ENCODE results near the gene AFF3. TPM values are rescaled to one million over a fixed set of nuclear protein-coding genes. Genes with fewer than 3 reads are reported as not detected.

Gene AFF3
- total and polyA plus RNA-seq, 2 of the 8 experiments (the other 6 are each of a cell fraction or from before 2014, with no cell fraction given) = 0.27 to 3.0 TPM

- Histone ChIP-seq H3K23ac (ENCODE audit: insufficient read length) (no peak overlapping the region), H2AFZ (ENCODE audit: low read length) (no peak overlapping the region), H3K27ac (ENCODE audit: low read depth, low read length) (no peak overlapping the region), H2BK5ac (ENCODE audit: low read depth, low read length) (no peak overlapping the region), H2BK20ac (ENCODE audit: low read length) (no peak overlapping the region), H4K8ac (ENCODE audit: extremely low read depth, insufficient read depth, low read length) (no peak overlapping the region), H3K27me3 (replicated peaks in 1 of 4; ENCODE audit: control insufficient read depth in 3 of 4, extremely low read depth in 1 of 4, insufficient read depth in 3 of 4, low read length in 3 of 4) (no peaks in the 10 kb centered on the region), H2BK12ac (ENCODE audit: low read depth, low read length) (no peak overlapping the region), H3K14ac (ENCODE audit: insufficient read length) (no peak overlapping the region), H3K4me2 (ENCODE audit: insufficient read depth in 1 of 2, low read depth in 2 of 2, low read length in 2 of 2) (no peak overlapping the region), H3K79me2 (ENCODE audit: control insufficient read depth in 1 of 2, insufficient read depth in 2 of 2, low read length in 2 of 2) (no peaks in the 10 kb centered on the region), H3K36me3 (ENCODE audit: control insufficient read depth in 2 of 4, insufficient read depth in 4 of 4, low read length in 3 of 4) (no peaks in the 10 kb centered on the region), H3K4me3 (ENCODE audit: extremely low read depth in 1 of 4, insufficient read depth in 2 of 4, low read depth in 3 of 4, low read length in 4 of 4) (no peak overlapping the region), H3K9ac (replicated peaks in 1 of 4; ENCODE audit: extremely low read depth in 1 of 4, low read depth in 3 of 4, low read length in 3 of 4) (no peak overlapping the region), H3K79me1 (ENCODE audit: low read depth, low read length) (no peaks in the 10 kb centered on the region), H3K23me2 (ENCODE audit: low read depth, low read length) (no peaks in the 10 kb centered on the region), H3K9me3 (ENCODE audit: insufficient read depth in 2 of 2, low read depth in 1 of 2, low read length in 1 of 2) (no peaks in the 10 kb centered on the region), H3K56ac (replicated peaks; ENCODE audit: insufficient read length, low read depth, low read length) (no peak overlapping the region), H2BK120ac (replicated peaks; ENCODE audit: low read depth, low read length) (no peak overlapping the region), H3K4ac (replicated peaks; ENCODE audit: insufficient read length, low read depth, low read length) (no peak overlapping the region), H3K18ac (ENCODE audit: extremely low read depth, low read length) (no peak overlapping the region), H4K5ac (ENCODE audit: insufficient read length, low read depth, low read length) (no peak overlapping the region), H2BK15ac (ENCODE audit: low read length) (no peak overlapping the region), H2AK5ac (ENCODE audit: low read depth, low read length) (no peak overlapping the region), H4K20me1 (replicated peaks in 1 of 2; ENCODE audit: control insufficient read depth in 1 of 2, insufficient read depth in 2 of 2, low read length in 2 of 2) (no peaks in the 10 kb centered on the region), H4K91ac (replicated peaks; ENCODE audit: insufficient read length, low read length) (no peak overlapping the region), H3K4me1 (replicated peaks in 1 of 4; ENCODE audit: control insufficient read depth in 3 of 4, insufficient read depth in 4 of 4, low read length in 3 of 4) (peaks cover 0 to 4% (median 1%) of the 10 kb centered on the region in 4 experiments; a peak in 3 of 7 replicates)
- POLR2A ChIA-PET (ENCODE audit: partially characterized antibody) = no interaction called here
- DNase-seq (ENCODE audit: low read depth in 1 of 2, low spot score in 2 of 2) = no peak
- CTCF ChIA-PET (ENCODE audit: partially characterized antibody) = no interaction called here
- FAIRE-seq = no peak
- 91% methylated on average over 7 of the region's 7 CpGs; no CpG with 5 or more reads in 1 of the 2 experiments for WGBS, 2 experiments (ENCODE audit: extremely low coverage in 1 of 2, insufficient coverage in 1 of 2, insufficient read length in 1 of 2, insufficient replicate concordance in 2 of 2, low coverage in 1 of 2, low lambda C conversion rate in 2 of 2, missing lambda C conversion rate in 1 of 2)
- TF ChIP-seq RNF2 (IDR thresholded peaks at IDR 0.05; ENCODE audit: borderline replicate concordance, low read depth, low read length, missing control alignments, poor library complexity, severe bottlenecking) = no peak
- TF ChIP-seq EP300 (IDR thresholded peaks at IDR 0.05; ENCODE audit: borderline replicate concordance in 1 of 2, low read depth in 2 of 2, low read length in 2 of 2) = no peak
- TF ChIP-seq BRCA1 (IDR thresholded peaks at IDR 0.05; ENCODE audit: low read depth, low read length) = no peak
- TF ChIP-seq GABPA (IDR thresholded peaks at IDR 0.05; ENCODE audit: borderline replicate concordance, insufficient read depth, low read length) = no peak
- no peak for TF ChIP-seq TCF12 (IDR thresholded peaks at IDR 0.05; ENCODE audit: low read depth, low read length)
- TF ChIP-seq POU5F1 (IDR thresholded peaks at IDR 0.05; ENCODE audit: low read depth, low read length) = no peak
- TF ChIP-seq SIRT6 (IDR thresholded peaks at IDR 0.05; ENCODE audit: low read length) = no peak
- TF ChIP-seq CHD1 (IDR thresholded peaks at IDR 0.05; ENCODE audit: low read depth, low read length) = no peak
- TF ChIP-seq, protein P1, sequence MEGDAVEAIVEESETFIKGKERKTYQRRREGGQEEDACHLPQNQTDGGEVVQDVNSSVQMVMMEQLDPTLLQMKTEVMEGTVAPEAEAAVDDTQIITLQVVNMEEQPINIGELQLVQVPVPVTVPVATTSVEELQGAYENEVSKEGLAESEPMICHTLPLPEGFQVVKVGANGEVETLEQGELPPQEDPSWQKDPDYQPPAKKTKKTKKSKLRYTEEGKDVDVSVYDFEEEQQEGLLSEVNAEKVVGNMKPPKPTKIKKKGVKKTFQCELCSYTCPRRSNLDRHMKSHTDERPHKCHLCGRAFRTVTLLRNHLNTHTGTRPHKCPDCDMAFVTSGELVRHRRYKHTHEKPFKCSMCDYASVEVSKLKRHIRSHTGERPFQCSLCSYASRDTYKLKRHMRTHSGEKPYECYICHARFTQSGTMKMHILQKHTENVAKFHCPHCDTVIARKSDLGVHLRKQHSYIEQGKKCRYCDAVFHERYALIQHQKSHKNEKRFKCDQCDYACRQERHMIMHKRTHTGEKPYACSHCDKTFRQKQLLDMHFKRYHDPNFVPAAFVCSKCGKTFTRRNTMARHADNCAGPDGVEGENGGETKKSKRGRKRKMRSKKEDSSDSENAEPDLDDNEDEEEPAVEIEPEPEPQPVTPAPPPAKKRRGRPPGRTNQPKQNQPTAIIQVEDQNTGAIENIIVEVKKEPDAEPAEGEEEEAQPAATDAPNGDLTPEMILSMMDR (IDR thresholded peaks at IDR 0.05; ENCODE audit: control extremely low read depth in 1 of 3, insufficient read depth in 1 of 3, low read depth in 1 of 3, low read length in 3 of 3) = no peak
- TF ChIP-seq BCL11A (IDR thresholded peaks at IDR 0.05; ENCODE audit: low read depth in 2 of 2, low read length in 2 of 2) = no peak
- no peak for TF ChIP-seq TEAD4 (IDR thresholded peaks at IDR 0.05; ENCODE audit: low read depth, low read length)
- TF ChIP-seq RAD21 (IDR thresholded peaks at IDR 0.05 in 1 of 2, conservative IDR thresholded peaks at IDR 0.05 in 1 of 2; ENCODE audit: low read depth in 2 of 2, low read length in 2 of 2) = no peak
Measured at GRCh38 chr2:99743146-99743545, 399.2 kb downstream of the AFF3 start.
